HG03175 (cell line): ENCODE measurements around the gene GPC6.

Source experiments
- ATAC-seq: cut with Tn5 transposase; IDR thresholded peaks from one replicate; pipeline ENCODE4 v1.9.1; 2021; ENCODE audit warnings: mild to moderate bottlenecking, moderate library complexity; ENCODE audit not compliant: unreplicated experiment

Gene GPC6

DNA sequence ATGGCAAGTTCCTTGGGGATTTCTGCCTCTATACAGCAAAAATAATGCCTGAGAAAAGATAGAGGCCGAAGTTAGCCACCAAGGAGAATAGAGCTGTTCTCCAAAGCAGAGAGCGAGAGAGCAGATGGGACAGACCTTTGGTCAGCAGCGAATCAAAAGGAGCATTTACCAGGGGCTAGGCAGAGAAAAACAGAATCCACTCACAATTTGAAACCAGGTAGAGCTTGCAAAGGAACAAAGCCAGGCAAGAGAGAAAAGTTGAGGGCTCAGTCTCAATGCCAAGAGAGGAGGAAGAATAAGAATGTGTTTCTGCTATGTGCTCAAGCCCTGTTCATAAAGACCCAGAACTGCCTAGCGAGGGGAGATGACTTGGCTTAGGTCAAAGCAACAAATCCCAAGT, 1140.1 kb downstream of the GPC6 start:
- ATAC-seq: no peak

DNA sequence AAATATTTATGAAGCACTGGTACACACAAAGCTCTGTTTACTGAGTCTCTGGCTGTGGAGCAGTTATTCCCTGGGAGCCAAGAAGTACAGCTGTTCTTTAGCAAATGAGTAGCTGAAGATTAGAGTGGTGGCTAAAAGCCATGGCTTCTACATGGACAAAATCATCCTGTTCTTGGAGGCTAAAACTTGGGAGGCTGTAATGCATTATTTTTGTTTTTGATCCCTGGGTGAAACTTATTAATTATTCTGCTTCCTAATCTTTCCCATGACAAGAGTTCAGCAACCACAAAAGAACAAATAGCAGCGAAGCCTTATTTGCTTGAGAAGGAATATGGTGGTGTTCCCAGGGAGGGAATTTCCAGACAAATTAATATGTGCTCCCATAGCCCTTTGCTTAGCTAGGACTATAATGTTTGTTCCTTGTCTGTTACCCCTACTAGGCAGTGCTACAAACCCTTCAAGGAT, 1143.4 kb downstream of the GPC6 start:
- no peak for ATAC-seq

- no peak for ATAC-seq
These were observed 1145.2 kb downstream of the GPC6 start for GRCh38 chr13:94371855-94372254.

GRCh38 chr13:94382517-94382916, 1155.9 kb downstream of the GPC6 start:
- ATAC-seq: no peak

DNA sequence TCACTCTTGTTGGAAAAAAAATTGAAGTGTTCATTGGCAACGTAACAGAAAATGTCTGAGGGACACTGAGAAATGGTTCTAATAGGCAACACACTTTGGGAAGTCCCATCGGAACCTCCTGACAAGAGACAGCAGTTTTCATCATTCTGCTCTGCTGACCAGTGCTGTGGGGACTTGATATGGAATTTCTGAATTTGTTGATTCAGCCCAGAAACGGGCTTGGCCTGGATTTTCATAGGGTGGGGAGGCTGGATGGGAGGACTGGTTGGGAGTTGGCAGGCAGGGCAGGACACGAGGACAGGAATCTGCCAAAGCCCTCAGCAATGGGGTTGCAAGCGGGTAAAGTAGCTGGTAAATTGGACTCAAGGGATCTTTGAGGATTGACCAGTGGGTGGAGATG, 1156.4 kb downstream of the GPC6 start:
- ATAC-seq: no peak

DNA sequence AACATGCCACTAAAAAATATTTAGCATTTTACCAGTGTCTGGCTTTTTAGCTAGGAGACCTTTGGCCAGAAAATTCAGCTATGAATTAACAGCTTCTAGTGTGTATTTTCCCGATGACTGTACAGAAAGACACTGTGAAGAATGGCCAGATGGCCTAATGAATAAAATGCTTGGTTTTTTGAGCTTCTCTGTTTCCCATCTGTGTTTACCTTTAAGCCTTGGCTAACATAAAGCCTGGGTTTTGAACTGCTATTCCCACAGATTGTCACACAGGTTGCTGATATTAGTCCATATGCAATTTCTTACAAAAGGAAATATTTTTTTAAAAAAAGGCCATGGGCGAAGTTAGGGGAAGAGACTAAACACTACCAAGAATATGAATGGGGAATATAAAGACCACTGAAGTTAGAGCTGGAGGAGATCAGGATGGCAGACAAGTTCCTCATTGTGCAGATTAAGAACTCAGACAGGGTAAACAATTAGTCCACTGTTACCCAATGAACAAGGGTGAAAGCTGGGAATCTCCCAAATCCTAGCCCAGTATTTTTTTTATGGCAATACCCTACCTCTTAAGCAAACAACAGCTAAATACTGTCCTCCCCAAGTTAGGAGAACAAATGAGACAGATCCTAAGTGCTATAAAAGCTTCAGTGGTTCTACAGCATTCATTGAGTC, 1157.8 kb downstream of the GPC6 start:
- no peak for ATAC-seq

- ATAC-seq: no peak
These were observed 1160.4 kb downstream of the GPC6 start for GRCh38 chr13:94387047-94387446.

GRCh38 chr13:94389604-94390351, 1163.2 kb downstream of the GPC6 start:
- no peak for ATAC-seq

DNA sequence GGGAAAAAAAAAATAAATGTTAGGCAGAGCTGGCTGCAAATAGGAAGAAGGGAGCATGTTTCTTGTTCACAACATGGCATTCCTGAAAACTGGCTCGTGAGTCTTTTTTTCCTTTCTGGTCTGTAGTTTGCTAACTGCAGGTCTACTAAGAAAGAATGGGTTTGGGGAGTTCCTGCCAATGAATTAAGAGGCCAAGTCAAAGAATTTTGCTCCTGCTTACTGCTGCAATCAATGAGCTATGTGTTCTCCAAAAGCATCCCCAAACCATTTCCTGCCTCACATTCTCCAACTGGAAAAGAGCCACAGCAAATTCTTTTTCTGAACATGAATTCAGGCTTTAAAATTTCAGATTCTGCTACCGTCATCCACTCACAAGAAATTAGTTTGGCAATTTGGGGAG, 1164.3 kb downstream of the GPC6 start:
- no peak for ATAC-seq

- no peak for ATAC-seq
These were observed 1168.1 kb downstream of the GPC6 start for GRCh38 chr13:94394723-94395122.

DNA sequence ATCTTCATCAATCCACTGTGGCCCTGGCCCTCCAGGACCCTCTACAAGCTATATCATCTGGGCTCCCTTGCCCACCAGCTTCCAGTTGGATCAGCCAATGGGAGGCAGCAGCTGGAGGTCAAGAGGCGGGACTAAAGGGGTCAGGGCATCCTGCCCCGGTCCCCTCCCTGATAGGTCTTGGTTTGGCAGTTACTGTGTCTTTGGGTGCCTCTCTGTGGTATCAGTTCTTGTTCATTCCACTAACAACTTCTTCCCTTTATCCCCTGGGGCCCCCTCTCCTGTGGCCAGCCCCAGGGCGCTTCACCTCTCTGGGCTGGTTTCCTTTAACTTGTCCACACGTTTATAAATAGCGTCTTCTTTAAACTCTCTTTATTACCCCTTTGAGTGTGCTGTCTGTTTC, 1169.3 kb downstream of the GPC6 start:
- ATAC-seq: no peak

DNA sequence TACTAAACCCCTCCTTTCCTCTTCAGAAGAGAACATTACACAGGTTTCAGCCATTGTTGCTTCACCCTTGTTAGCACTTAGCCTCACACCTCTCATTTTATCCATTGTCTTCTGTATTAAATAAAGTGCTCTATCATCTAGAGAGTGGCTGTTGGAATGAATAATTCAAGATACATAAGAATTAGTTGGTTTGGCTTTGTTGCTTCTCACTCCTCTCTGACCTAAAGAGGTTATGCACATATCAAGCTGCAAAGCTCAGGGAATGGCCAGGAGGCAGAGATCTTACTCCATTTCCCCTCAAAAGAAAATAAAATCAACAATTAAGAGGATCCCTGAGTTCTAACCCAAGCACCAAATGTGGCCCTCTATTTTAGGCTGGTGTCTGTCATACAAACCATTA, 1173.2 kb downstream of the GPC6 start:
- ATAC-seq: no peak

DNA sequence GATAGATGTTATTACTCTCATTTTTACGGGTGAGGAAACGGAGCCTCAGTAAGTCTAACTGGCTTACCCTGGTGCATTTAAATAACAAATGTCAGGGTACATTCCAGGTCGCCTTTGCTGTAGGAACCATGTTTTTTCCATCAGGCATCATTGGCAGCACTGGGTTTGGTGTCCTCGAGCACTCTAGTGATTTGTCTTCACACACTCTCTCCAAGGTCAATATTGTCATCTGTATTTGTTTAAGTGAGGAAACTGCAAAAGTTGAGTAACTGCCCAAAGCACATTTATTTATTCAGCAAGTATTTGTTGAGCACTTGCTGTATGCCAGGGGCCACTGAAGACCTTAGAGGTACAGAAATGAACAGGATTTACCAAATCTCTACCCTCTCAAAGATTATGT, 1174.3 kb downstream of the GPC6 start:
- no peak for ATAC-seq

DNA sequence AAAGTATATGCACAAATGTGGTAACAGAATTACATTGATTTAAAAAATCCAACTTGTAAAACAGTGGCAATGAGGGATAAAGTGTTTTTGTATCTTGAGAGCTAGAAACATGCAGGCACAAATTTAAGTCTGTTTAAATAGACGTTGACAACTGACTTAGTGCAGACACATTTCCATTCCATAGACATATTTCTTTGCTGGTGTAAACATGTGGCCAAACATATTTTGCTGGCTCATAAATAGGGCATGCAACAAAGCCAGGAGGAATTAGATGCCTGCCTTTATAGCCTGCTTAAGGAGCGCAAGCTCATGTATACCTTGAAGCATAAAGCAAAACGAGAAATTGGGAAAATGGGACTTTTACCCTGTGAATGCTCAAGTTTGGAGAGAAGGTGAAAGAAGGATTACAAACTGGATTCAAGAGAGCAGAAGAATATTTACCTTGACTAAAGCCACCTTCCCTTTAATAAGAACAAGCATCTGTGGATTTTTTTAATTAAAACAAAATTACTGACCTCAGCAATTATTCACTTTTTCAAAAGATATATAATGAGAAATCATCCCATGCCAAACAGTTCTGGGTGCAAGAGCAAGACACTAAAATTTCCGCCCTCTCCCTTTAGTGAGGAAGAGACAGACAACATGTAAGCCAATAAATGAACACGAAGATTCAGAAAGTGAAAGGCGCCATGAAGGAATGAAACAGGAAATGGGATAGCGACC, 1181.9 kb downstream of the GPC6 start:
- ATAC-seq: no peak

DNA sequence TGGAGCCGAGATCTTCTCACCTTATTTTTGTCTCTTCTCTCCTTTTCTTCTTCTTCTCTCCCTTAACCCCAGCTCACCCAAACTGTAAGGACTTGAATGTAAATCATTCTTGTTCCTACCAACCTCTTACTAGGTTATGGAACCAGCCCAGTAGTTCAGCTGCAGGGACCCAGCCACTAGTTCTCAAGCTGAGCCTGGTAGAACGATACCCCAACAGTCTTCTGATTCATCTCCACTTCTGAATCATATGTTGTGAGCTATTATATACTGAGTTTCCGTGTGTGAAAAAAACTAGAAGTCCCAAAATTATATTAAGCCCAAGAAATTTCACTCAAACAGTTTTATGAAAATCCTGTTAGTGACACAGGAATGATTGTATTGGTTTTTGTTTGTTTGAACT, 1185.1 kb downstream of the GPC6 start:
- no peak for ATAC-seq

GRCh38 chr13:94412870-94413597, 1186.4 kb downstream of the GPC6 start:
- no peak for ATAC-seq

DNA sequence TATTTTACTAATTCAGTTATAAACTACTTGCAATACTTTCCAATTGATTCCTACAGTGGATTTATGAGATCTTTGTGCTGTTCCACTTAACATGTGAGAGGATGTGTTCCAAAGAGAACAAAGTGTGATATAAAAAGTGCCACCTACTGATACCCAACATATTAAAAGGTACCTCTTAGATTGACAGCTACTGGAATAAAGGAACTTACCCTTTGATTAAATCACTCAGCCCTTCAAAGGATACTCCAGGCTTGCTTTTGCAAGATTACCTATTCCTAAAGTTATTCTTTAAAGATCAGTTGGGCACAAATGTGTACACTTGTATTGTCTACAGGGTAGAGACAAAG, 1187.0 kb downstream of the GPC6 start:
- ATAC-seq: no peak

GRCh38 chr13:94414141-94414540, 1187.5 kb downstream of the GPC6 start:
- ATAC-seq: no peak

DNA sequence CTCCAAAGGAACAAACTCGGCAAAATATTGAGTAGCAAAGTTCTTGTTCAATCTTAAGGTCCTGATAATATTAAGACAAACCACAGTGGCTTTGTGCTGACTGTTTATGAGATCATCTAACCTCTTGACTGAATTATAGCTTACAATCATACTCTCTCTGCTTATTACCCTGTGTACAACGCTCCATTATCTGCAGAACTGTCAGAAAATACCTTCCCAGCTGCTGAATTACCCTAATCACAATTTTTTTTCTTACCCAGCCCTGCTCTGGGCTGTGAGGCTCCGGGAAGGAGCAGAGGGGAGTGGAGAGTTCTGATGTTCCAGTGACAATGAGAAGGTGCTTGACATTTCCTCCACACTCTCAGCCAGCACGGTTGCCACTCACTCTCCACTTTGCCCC, 1188.1 kb downstream of the GPC6 start:
- ATAC-seq: no peak

DNA sequence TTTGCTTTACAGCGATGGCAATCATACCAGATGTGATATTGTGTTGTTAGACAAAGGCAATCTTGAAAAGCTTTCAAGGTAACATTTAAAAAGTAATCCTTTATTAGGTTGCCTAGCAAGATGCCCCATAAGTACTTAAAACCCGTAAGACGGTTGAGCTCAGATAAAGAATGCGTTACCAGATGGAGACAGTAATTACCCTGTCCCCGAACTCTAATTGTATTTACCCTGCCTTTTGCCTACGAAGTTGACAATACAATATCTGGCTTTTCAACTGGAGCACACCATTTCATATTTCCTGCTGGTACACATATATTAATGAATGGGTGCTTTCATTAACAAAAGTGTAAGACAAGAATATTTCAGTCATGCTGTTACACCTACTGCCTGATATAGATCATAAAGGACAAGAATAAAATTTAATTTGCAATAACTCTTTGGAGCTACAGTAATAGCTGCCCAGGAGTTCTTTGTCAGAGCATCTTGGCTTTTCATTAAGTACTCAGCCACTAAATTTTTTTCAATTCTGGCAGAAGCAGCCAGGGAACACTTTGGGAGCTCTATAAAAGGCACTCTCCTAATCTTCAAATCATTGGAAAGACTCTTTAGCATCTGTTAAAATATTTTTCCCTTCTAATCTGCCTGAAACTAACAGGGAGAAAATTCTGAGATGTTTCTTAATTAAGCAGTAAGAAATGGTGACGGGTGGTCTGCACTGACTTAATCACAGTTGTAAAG, 1189.1 kb downstream of the GPC6 start:
- no peak for ATAC-seq
